Measurements from ENCODE around the gene RMND5A. TPM values are rescaled to one million over a fixed set of nuclear protein-coding genes. Genes with fewer than 3 reads are reported as not detected.
A peak's percentile ranks its signal among the peaks of the same experiment; 100 is the strongest.
"Not testable (repeated sequence)": the region's sequence is repeated elsewhere in the genome, so short reads cannot be mapped to it uniquely, and the experiment has no call there.

RMND5A gene
- total RNA-seq (100 to 1,000 TPM in 7 of 10 donors, 10 to 100 TPM in 3; 68.0 to 152 (median 114) TPM), polyA plus RNA-seq (10 to 100 TPM; 23.4 to 29.3 TPM)
- long read RNA-seq, donor 1, full-length matches to known transcripts = 80 of 102 reads
- long read RNA-seq, donor 1, partial matches to known transcripts = 2 of 102 reads
- long read RNA-seq, donor 1, other reads (novel, unspliced or antisense) = 20 of 102 reads
- long read RNA-seq, donor 2, full-length matches to known transcripts = 112 of 147 reads
- long read RNA-seq, donor 2, partial matches to known transcripts = 7 of 147 reads
- long read RNA-seq, donor 2, other reads (novel, unspliced or antisense) = 28 of 147 reads
- long read RNA-seq, donor 3, full-length matches to known transcripts = 1 of 55 reads
- long read RNA-seq, donor 3, partial matches to known transcripts = 54 of 55 reads
- long read RNA-seq, donor 3, other reads (novel, unspliced or antisense) = 0 of 55 reads

DNA sequence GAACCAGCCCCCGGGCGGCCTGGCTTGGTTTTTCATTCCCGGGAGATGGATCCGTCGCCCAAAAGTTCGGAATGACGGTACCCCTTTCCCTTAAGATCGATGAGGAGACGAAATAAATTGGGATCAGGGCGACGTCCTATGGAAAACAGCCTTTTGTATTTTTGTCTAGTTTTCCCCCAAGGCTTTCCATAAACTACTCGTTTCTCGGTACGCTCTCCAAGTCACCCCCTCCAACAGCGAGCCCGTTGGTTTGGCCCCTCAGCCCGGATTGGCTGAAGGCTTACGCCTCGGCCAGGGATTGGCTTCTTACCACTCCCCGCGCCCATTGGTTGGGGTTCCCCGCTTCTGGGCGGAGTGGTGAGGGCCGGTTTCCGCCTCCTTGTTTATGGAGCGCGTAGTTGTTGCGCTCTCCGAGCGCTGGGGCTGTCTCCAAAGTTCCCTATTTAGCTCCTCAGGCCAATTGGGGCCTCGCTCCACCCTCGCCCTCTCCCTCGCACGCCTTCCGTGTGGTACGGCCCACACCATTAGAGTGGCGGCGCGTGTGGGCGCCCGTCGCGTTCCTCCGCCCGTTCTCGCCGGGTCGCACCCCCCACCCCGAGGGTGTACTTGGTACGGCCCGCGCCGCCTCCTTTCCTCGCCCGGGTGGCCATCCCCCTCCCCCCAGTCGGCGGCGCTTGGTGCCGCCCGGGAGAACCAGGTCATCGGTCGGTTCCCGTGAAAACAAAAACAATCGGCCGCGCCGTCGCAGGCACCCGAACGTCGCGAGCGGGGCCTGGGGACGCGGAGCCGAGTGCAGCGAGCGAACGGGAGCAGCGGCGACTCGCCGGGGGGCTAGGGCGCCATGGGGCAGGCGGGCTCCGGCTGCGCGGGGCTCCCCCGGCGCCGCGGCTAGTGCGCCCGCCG lies at the start of gene RMND5A:
RMND5A (plus strand) TSS at position 655 of the 903 bp plus-strand sequence. CDS start 377 bp downstream, outside the sequence.
- Histone ChIP-seq H3K4me3 (peak within 1 kb of the TSS; percentile 64 to 79 (median 75)), H3K27ac (peak within 1 kb of the TSS; percentile 87 to 95 (median 90))
- TF ChIP-seq, protein P1, sequence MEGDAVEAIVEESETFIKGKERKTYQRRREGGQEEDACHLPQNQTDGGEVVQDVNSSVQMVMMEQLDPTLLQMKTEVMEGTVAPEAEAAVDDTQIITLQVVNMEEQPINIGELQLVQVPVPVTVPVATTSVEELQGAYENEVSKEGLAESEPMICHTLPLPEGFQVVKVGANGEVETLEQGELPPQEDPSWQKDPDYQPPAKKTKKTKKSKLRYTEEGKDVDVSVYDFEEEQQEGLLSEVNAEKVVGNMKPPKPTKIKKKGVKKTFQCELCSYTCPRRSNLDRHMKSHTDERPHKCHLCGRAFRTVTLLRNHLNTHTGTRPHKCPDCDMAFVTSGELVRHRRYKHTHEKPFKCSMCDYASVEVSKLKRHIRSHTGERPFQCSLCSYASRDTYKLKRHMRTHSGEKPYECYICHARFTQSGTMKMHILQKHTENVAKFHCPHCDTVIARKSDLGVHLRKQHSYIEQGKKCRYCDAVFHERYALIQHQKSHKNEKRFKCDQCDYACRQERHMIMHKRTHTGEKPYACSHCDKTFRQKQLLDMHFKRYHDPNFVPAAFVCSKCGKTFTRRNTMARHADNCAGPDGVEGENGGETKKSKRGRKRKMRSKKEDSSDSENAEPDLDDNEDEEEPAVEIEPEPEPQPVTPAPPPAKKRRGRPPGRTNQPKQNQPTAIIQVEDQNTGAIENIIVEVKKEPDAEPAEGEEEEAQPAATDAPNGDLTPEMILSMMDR (IDR thresholded peaks at IDR 0.05) = peak in 1 of 9 donors; percentile 13
- ATAC-seq = peak; percentile 96 to 99 (median 98)
- intact Hi-C loops (cut with DNase I); H3K9me3 ChIP-seq; H3K4me1 ChIP-seq; H3K36me3 ChIP-seq; H3K27me3 ChIP-seq: not testable (repeated sequence)
- 0 to 1% methylated on average over 37 to 78 of the region's 95 CpGs for WGBS, 2 donors
- peak; percentile 93 to 95 for DNase-seq

GRCh38 chr2:86671337-86671981 lies 48.6 kb upstream of the RMND5A start:
- WGBS, 2 donors = 25 to 26% methylated on average over 5 of the region's 5 CpGs
- H3K27ac ChIP-seq = peak overlapping the region in 6 of 10 donors; percentile 9 to 43 (median 22)
- intact Hi-C loops (cut with DNase I) = no loop called here

GRCh38 chr2:86672027-86672545 lies 48.0 kb upstream of the RMND5A start:
- Histone ChIP-seq H3K4me3 (no peak overlapping the region), H3K9me3 (peaks cover 0 to 14% (median 0%) of the 10 kb centered on the region in 11 donors), H3K27me3 (no peaks in the 10 kb centered on the region), H3K4me1 (peaks cover 2 to 30% (median 11%) of the 10 kb centered on the region in 9 donors), H3K27ac (peak overlapping the region in 5 of 10 donors; percentile 9 to 43 (median 20)), H3K36me3 (no peaks in the 10 kb centered on the region)
- ATAC-seq = peak in 2 of 8 donors; percentile 27 to 62
- intact Hi-C loops (cut with DNase I) = no loop called here
- 83 to 85% methylated on average over 3 of the region's 3 CpGs for WGBS, 2 donors
- no peak for DNase-seq
- TF ChIP-seq, protein P1 (IDR thresholded peaks at IDR 0.05) = no peak

More at GRCh38 chr2:86671337-86671981, 48.6 kb upstream of the RMND5A start:
- H3K27me3 ChIP-seq = no peaks in the 10 kb centered on the region
- DNase-seq (peak in 1 of 2 donors; percentile 24), ATAC-seq (peak in 6 of 8 donors; percentile 46 to 67 (median 59))
- peaks cover 0 to 8% (median 0%) of the 10 kb centered on the region in 11 donors for H3K9me3 ChIP-seq
- no peak overlapping the region for H3K4me3 ChIP-seq
- H3K4me1 ChIP-seq = peaks cover 2 to 30% (median 11%) of the 10 kb centered on the region in 9 donors
- TF ChIP-seq, protein P1 (IDR thresholded peaks at IDR 0.05) = no peak
- no peaks in the 10 kb centered on the region for H3K36me3 ChIP-seq

Measured in heart right ventricle (tissue), 16 donors.